HG03108 (cell line): Measurements from ENCODE around the gene SRM.
"Not testable (repeated sequence)": the region's sequence is repeated elsewhere in the genome, so short reads cannot be mapped to it uniquely, and the experiment has no call there.

Experiments used
- ATAC-seq: cut with Tn5 transposase; IDR thresholded peaks from one replicate; pipeline ENCODE4 v1.9.1; 2021; ENCODE audit warnings: moderate library complexity; ENCODE audit not compliant: unreplicated experiment

Gene SRM

GRCh38 chr1:11059968-11060830 is at the start of gene SRM:
Gene SRM, minus strand, starts transcription at chr1:11060018. Its CDS starts 75 bp downstream, at chr1:11059943.
- ATAC-seq, result peak; percentile 89

- ATAC-seq, result no peak
These were observed 49.4 kb upstream of the SRM start for GRCh38 chr1:11109047-11109760.

- no peak for ATAC-seq
These were observed 47.8 kb upstream of the SRM start for GRCh38 chr1:11107599-11107998.

- no peak for ATAC-seq
These were observed 45.8 kb upstream of the SRM start for GRCh38 chr1:11105586-11105985.

GRCh38 chr1:11101347-11101746 is 41.5 kb upstream of the SRM start:
- ATAC-seq, result no peak

GRCh38 chr1:11100806-11101205 is 41.0 kb upstream of the SRM start:
- ATAC-seq, result not testable (repeated sequence)

GRCh38 chr1:11100149-11100493 is 40.3 kb upstream of the SRM start:
- no peak for ATAC-seq

GRCh38 chr1:11099310-11100148 is 39.7 kb upstream of the SRM start, which contains the start of gene EXOSC10:
Gene EXOSC10, minus strand, starts transcription at chr1:11099869. Its CDS starts 38 bp downstream, at chr1:11099831.
- ATAC-seq, result peak; percentile 87

GRCh38 chr1:11098931-11099309 is 39.1 kb upstream of the SRM start:
- ATAC-seq, result no peak

GRCh38 chr1:11083784-11084183 is 24.0 kb upstream of the SRM start:
- ATAC-seq, result not testable (repeated sequence)

GRCh38 chr1:11080931-11081330 is 21.1 kb upstream of the SRM start:
- no peak for ATAC-seq

- no peak for ATAC-seq
These were observed 18.8 kb upstream of the SRM start for GRCh38 chr1:11078631-11079030.

- not testable (repeated sequence) for ATAC-seq
These were observed 13.6 kb upstream of the SRM start for GRCh38 chr1:11073398-11073797.

- no peak for ATAC-seq
These were observed 12.5 kb upstream of the SRM start for GRCh38 chr1:11072216-11072917.

GRCh38 chr1:11071463-11072215 is 11.8 kb upstream of the SRM start:
- ATAC-seq, result no peak

- ATAC-seq, result no peak
These were observed 11.1 kb upstream of the SRM start for GRCh38 chr1:11070876-11071275.

- ATAC-seq, result no peak
These were observed 9.0 kb upstream of the SRM start for GRCh38 chr1:11068600-11069473.

- ATAC-seq, result no peak
These were observed 8.1 kb upstream of the SRM start for GRCh38 chr1:11067716-11068599.
